Liver (tissue), 3 donors: ENCODE results near the gene ATF7.

ENCODE experiments used
- CTCF ChIP-seq: fragments of 150-350 bp; IDR thresholded peaks from 2 replicates; pipeline ENCODE4 v1.5.1; 2017; ENCODE audit warnings: improper control_type of control experiment, low read depth, low read length; ENCODE audit not compliant: missing input control
- EGR1 ChIP-seq, 2 donors: IDR thresholded peaks; 2 replicates each; pipeline ENCODE4 v1.6.1; 2016 to 2018; ENCODE audit warnings: antibody characterized with exemption in 2 of 2, low read depth in 2 of 2
- FOXA1 ChIP-seq: IDR thresholded peaks from 2 replicates; pipeline ENCODE4 v1.6.1; 2016; ENCODE audit warnings: antibody characterized with exemption
- donor health status: healthy.
- donor health status: healthy.

DNA sequence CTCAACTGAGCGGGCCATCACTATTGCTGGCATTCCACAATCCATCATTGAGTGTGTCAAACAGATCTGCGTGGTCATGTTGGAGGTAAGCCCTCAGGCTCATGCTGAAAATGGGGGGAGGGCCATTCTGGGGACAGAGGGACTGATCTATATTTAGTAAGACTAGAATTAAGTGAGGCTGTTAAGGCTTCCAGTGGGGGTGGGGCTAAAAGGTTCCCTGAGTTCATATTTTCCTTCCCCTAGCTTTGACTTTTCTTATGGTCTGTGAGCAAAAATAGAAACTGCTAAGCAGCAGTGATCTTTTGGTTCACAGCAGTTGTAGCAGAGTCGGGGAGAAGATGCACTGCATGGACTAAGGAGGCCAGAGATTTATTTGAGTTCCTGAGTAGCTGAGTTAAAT lies 165.1 kb downstream of the ATF7 start:
- TF ChIP-seq FOXA1: no peak
- no peak for TF ChIP-seq CTCF
- no peak for TF ChIP-seq EGR1 (IDR thresholded peaks at IDR 0.05; ENCODE audit: low read depth in 2 of 2)
